Renal cortical epithelial cell (primary cell): Measurements from ENCODE around the gene DUSP22. TPM values are rescaled to one million over a fixed set of nuclear protein-coding genes. Genes with fewer than 3 reads are reported as not detected.
"Not testable (repeated sequence)": the region's sequence is repeated elsewhere in the genome, so short reads cannot be mapped to it uniquely, and the experiment has no call there.

ENCODE experiments used
- DNase-seq: peaks from one replicate; pipeline ENCODE4 v3.0.0-alpha.2; 2011; ENCODE audit warnings: low read depth
- total RNA-seq: library from RNA; depleted of rRNA; stranded (reverse); fragments of >200 nt; gene quantifications from 2 replicates; pipeline ENCODE4 v1.2.3, GENCODE V29; 2014

DUSP22 gene
- total RNA-seq, 1 donor from 2014 or later = 31.1 TPM

DNA sequence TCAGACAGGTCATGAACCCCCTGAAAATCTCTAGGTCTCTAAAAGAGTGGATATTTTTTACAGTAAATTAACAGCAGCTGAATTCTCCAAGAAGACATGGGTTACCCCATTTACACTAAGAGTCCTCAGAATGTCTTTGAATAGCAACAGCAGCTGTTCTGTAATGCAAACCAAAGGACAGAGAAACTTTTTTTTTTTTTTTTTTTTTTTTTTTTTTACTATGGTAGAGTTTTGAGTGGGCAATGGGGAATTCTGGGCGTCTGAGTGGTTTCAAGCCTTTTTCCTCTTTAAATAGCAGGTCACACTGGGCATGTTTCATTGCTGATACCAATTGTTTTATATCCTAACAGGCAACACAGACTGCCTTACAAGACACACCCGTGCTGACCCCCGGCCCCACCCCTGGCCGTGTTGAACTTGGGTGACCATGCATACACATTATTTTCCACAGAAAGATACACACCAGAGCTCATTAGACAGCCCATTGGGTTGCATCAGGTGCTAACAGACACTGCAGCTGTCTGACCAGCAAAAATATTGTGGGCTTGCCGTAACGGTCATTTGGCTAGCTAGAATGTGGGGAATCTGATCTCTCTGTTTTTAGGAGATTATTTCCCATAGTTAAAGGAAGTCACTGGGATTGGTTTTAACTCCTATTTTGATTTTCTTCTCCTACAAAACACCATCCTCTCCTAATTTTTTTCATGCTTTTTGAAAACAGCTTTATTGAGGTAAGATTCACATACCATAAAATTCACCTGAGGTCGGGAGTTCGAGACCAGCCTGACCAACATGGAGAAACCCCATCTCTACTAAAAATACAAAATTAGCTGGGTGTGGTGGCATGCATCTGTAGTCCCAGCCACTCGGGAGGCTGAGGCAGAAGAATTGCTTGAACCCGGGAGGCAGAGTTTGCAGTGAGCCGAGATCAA, 72.6 kb downstream of the DUSP22 start:
- DNase-seq = peak; percentile 68

DNA sequence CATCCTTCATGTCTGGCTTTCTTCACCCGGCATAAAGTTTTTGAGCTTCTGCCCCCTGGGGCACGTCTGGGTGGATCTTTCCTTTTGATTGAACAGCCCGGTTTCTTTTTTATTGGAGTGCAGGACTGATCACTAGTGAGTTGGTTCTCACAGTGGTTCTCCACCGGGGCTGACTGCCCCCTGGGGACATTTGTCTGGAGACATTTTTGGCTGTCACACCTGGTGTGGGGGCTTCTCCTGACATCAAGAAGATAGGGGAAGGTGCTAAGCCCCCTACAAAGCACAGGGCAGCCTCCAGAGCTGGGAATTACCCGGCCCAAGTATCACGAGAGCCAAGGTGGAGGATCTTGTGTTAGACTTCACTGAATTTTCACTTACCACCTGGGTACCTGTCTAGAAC, 73.5 kb downstream of the DUSP22 start:
- DNase-seq = no peak

DNA sequence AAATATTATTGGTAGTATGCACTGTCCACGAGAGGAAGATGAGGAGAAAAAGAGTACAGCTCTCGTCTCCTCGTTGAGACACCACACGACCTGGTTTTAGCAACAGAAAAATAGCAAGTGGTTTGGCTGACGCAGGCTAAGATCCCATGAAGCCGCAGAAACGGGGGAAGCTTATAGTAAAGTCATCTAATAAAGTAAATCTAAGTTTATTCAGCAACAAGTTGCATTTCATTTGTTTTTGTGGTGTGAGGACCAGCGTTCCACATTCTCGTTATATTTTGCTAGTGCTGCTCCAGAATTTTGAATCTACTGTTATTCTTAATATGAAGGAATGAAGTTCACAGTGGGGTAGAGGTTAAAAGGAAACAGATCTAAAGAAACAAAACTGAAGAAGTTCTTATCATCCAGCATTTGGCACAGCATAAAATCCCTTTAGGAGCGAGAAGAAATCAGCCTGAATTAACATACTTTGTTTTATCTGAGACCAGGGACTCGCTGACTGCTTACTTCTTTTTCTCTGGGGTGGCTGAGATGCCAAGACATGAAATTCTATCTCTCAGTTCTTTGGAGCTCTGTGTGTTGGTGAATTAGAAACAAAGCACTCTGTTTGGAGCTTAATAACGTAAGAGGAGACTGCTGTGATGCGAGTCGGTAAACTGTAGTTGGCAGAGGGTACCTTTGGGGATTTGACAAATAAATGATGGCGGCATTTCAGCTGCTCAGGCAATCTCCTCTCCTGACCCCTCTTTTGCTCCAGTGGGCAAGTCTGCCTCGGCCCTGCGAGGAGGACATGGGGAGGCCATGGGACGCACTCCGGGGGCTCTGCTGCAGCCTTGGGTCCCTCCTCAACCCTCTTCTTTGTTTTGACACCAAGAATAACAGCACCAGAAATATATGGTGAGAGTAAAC, 74.4 kb downstream of the DUSP22 start:
- DNase-seq = no peak

DNA sequence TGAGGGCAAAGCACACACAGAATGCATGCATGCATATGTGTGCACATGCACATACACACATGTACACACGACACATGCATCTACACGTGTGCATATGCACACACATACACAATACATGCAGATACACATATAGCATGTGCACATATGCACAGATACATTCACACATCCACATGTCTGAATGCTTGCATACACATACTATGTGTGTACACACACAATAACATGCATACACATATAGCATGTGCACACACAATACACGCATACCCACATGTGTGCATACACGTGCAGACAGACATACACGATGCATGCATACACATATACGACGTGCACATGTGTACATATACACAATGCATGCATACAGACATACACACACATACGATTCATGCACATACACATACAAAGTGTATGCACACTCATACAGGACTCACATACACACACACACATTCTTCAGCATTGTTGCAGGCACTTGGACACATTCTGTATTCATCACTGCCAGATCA, 75.1 kb downstream of the DUSP22 start:
- no peak for DNase-seq

DNA sequence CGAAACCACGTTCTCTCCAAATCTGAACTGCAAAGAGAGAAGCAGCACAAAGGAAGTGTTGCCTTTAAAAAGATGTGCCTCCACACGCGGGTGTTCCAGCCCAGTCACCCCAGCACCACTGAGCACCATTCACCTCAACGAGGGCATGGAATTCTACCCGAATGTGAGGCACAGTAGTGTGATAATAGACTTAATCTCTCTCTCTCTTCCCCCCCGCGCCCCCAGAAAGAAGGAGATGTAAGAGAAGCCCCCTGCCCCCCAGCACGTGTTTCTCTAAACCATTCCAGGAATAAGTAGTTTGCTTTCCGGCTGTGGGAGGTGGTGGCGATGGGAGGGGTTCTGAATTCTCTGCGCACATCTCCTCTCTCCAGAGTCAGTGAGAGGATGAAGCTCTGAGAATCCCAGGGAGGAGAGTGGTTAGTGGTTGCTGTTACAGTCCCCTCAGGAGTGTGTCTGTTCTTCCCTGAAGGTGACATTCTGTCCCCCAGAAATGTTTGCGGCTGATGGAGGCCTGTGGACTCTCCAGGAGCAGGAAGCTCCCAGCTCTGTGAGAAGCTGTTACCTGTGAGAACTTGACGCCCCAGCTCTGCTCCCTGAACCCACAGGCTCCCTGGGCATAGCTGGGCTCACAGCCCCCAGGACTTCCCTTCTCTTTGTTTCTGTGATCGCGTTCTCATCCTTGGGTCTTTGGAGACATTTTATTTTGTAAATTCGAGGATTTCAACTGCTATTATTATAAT, 75.8 kb downstream of the DUSP22 start:
- DNase-seq = no peak

DNA sequence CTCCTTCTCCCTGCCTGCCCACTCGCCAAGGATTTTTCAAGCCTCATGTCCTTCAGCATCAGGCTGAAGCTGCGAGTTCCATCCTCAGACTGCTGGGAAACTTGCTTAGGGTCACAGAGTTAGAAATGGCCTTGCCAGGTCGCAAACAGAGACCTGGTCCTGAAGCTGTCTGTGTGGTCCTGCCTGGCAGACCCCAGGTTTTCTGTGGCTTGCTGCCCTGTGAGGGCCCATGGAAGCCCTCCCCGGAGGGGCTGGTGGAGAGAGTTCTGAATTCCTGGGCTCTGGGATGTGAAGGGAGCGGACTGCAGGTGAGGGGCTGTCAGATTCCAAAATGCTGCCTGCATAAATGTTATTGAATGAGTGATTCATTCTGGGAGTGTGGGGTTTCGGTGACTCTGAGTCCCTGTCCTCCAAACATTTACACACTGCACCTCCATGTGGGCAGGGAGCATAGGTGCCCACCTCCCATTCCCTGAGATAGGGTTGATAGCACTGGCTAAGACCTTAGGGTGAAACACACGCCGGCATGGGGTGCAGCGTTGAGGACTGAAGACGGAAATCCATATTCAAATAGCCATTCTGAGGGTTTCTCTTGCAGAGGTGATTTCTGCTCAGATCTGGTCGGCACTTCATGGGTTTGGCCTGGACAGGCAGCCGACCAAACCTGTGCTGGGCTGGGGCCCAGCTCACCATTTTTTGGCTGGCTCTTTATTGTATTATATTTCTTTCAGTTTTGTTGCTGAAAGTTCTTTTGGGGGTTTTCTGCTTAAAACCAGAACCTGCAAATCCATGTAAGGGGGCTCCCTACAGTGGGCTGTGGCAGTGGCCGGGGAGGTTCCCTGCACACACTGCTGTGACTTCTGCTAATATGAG, 77.5 kb downstream of the DUSP22 start:
- no peak for DNase-seq

DNA sequence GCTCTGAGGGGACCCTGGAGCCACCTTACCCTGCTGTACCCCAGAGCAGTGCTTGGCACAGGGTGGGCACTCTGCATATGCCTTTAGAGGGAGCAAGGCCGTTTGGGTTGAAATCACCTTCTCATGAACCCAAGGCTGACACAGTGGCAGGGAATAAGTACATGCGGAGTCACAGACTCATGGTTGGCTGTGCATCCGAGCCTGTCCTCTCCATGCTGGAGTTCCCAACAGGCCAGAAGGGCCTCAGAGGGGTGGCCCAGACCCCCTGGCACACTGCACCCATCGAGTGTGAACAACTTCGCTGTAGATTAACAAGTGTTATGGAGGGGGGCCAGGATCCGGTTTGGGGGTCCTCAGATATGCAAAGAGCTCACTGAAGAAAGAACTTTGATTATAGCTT, 78.3 kb downstream of the DUSP22 start:
- no peak for DNase-seq

DNA sequence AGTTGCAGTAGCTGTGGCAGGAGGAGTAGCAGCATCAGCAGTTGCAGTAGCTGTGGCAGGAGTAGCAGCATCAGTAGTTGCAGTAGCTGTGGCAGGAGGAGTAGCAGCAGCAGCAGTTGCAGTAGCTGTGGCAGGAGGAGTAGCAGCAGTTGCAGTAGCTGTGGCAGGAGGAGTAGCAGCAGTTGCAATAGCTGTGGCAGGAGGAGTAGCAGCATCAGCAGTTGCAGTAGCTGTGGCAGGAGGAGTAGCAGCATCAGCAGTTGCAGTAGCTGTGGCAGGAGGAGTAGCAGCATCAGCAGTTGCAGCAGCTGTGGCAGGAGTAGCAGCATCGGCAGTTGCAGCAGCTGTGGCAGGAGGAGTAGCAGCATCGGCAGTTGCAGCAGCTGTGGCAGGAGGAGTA, 79.6 kb downstream of the DUSP22 start:
- DNase-seq = not testable (repeated sequence)

DNA sequence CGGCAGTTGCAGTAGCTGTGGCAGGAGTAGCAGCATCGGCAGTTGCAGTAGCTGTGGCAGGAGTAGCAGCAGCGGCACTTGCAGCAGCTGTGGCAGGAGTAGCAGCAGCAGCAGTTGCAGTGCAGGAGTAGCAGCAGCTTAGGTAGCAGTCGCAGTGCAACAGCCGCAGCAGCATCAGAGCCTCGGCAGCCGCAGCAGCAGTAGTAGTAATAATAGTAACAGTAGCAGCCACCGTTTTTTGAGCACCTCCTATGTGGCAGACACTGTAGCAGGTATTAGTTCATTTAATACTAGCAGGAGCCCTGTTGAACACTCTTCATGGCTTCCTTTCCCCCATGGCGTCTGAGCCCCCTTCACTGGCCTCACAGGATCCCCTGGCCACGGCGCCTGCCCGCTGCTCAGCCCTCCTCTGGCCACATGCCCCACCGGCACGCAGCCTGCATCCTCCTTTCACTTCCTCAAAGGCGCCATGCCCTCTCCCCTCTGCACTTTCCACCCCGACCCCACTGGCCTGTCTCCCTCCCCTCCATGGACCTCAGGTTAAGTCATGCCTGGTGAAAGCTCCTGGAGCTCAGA, 80.1 kb downstream of the DUSP22 start:
- DNase-seq = no peak

DNA sequence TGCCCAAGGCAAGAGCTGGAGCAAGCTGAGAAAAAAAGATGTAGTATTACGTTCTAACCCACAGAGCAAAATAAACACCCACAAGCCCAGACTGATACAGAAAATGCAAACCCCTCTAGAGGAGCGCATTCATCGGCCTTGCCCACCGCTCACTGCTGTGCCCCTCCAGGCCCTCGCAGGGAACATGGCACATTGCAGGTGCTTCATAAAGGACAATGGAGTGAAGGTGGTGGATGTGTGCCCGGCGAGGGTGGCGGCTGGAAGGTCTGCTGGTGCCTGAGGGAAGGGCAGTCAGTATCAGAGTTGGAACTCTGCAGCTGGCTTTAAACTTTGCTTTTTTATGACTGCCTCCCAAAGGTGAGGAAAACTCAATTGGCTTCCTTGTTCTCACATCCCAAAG, 80.7 kb downstream of the DUSP22 start:
- DNase-seq = no peak

DNA sequence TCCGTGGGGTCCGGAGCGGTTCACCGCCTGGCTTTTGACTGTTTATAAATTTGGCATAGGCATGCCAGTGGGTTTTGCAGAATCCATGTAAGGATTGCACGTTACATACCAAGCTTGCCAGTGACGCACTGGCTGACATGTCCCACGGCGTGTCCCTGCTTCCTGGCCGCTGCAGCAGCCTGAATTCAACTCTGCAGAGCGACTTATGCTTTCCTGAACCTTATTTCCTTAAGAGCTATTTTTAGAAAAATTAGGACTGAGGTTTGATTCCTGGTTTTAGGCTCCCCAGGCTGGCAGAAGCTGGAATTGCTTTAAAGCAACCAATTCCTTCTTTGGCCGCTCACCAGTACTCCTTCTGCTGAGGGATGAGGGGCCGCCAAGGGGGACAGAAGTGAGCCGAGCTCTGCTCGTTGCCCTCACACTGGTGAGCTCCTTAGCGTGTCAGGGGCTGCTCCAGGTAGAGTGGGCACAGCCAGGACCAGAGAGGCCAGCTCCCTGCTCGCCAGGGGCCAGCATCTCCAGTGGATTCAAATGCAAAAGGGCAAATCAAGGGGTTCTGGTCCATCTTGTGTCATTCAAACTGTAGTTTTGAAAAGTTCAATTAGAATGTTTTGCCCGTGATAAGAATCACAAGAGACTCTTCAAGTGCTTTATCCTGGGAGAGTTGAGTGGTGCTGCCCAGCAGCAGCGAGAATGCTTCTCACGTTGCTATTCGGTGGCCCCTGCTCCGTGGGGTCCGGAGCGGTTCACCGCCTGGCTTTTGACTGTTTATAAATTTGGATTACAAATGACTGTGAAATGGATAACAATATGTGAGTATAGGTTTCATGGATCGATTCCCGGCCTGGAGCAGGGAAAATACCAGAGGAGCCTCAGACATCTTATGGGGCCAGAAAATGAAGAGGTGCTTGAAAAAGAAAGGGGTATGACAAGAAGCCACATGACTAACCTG, 81.8 kb downstream of the DUSP22 start:
- DNase-seq = peak; percentile 4

DNA sequence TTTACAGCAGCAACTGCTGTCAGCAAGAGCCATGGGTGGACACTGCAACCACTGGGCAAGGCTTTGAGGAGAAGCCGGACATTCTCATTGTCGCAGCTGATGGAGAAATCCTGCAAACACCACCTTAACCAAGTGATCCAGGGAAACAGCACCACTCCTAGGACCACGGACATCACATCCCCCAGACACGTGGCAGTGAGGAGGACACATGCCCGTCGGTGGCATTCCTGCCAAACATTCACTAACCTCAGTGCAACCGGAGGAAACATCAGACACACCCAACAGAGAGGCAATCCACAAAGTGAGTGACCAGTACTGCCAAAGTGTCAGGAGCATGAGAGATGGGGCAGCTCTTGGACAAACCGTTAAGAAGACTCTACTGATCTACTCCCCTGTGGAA, 82.7 kb downstream of the DUSP22 start:
- DNase-seq = no peak

DNA sequence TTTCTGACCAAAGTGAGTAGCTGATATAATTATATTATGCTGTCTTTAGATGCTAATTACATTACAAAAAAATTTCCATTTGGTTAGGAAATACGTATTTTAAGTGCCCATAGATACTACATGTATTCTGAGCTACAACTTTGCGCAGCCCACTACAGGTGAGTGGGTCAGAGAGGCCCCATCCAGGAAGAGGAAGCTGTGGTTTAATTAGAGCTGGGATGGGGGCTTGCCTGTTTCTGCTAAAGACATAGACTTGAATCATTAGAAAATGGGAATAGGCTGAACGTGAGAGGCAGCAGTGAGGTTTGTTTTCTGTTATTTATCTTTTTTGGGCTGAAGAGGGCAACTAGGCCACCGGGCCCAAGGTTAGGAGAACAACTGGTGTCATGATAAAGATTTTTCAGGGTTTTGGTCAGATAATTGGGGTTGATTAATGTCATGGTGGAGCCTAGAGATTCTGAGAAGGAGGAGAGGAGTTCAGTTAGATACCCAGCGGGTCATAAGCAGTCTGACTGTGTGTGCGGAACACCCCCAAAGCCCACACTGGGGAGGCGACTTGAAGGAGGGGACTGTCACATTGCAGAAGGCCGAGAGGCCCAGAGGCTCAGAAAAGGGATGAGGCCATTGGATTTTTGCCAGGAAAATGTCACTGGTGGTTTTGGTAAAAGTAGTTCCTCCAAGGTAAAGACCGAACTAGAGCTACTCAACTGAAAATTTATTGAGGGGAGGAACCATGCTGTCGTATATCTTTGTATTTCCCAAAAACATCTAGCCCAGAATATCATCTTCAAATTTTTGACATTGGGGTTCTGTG, 84.7 kb downstream of the DUSP22 start:
- no peak for DNase-seq

DNA sequence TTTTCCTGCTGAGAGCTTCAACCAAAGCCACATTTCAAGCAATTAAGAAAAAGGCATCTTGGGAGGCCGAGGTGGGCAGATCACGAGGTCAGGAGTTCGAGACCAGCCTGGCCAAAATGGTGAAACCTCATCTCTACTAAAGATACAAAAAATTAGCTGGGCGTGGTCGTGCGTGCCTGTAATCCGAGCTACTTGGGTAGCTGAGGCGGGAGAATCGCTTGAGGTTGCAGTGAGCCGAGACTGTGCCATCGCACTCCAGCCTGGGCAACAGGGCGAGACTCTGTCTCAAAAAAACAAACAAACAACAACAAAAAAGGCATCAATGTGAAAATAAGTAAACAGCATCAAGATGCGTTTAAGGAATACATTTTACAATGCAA, 85.3 kb downstream of the DUSP22 start:
- DNase-seq = not testable (repeated sequence)

DNA sequence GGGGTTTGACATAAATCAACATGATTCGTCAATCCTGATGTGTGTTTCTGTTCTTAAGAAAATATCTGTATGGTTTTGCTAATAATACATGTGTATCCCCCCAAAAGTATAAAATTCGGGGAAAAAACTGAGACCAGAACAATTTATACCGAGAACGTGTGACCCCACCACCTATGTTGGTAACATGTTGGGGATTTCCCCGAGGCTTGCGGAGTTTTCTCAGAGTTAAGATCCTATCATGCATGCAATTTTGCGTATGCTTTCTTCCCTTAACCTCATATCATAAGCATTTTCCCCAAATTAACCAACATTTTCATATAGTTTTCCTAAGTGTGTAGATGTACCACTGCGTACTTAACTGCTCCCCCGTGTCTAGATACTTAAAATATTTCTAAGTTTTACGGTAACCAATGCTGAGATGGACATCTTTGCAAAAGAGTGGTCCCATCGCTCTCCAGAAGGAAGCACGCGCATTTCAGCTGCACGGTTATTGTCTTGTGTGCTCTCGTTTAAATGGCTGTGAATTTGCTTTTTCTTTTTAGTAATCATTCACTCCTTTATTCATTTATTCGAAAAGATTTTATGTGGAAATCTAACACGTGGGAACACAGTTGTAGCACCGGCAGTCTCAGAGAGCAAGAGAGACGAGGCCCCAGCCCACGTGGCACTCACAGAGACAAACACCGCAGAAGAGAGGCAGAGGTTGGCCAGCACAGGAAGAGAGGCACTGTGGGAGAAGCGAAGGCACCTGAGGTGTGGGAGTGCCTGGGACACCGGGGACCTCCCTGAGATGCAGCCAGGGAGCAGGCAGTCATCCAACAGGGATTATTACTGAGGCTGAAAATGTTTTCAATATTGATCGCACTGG, 86.0 kb downstream of the DUSP22 start:
- DNase-seq = no peak

DNA sequence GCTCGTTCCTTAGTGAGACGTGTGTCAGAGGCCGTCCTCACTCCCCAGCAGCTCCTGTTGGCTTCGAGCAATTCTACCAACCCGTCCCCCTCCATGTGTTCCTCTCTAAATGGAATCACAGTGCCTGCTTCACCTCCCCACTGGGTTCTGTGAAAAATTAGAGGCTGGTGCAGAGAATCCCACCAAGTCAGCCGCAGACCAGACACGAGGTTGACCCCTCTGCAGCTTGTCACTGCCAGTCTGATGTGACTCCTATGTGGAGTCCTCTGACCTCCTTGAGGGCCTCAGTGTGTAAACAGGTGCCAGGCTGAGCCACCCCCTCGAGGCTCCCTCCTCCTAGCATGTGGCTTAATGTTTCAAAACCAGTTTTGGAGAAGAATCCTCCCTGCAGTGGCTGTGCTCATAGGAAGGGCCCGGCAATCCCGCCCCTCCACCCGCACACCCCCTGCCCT, 86.7 kb downstream of the DUSP22 start:
- DNase-seq = no peak
